GM12878 (cell line): ENCODE data around the gene CCDC12. TPM values are rescaled to one million over a fixed set of nuclear protein-coding genes. Genes with fewer than 3 reads are reported as not detected.

Source experiments
- EP300 ChIP-seq, 2 experiments: fragments of 150-350 bp in 1 of 2; IDR thresholded peaks; 2 replicates each; pipeline ENCODE4 v1.6.1; 2011 to 2012; ENCODE audit warnings: low read depth in 2 of 2, low read length in 2 of 2, borderline replicate concordance in 1 of 2, improper control_type of control experiment in 1 of 2, inconsistent platforms in 1 of 2; ENCODE audit not compliant: control insufficient read depth in 1 of 2
- FOS ChIP-seq: IDR thresholded peaks from 3 replicates; pipeline ENCODE4 v1.6.1; 2011; ENCODE audit warnings: borderline replicate concordance; ENCODE audit not compliant: insufficient read length; ENCODE audit errors: extremely low read depth
- HSF1 ChIP-seq: fragments of 150-350 bp; IDR thresholded peaks from 2 replicates; pipeline ENCODE4 v1.6.1; 2014; ENCODE audit warnings: mild to moderate bottlenecking, low read depth, low read length
- IRF3 ChIP-seq: fragments of 450-650 bp; IDR thresholded peaks from 2 replicates; pipeline ENCODE4 v1.6.1; 2014; ENCODE audit warnings: mild to moderate bottlenecking
- LARP7 ChIP-seq: fragments of 450-650 bp; IDR thresholded peaks from 2 replicates; pipeline ENCODE4 v1.6.1; 2017; ENCODE audit warnings: mild to moderate bottlenecking
- MAX ChIP-seq: IDR thresholded peaks from 2 replicates; pipeline ENCODE4 v1.6.1; 2012; ENCODE audit warnings: low read depth, low read length, improper control_type of control experiment
- MTA2 ChIP-seq: fragments of 450-650 bp; IDR thresholded peaks from 2 replicates; pipeline ENCODE4 v1.6.1; 2016; ENCODE audit warnings: low read depth, mild to moderate bottlenecking, moderate library complexity
- SP1 ChIP-seq: IDR thresholded peaks from one replicate; pipeline ENCODE4 v1.6.1; 2011; ENCODE audit warnings: low read depth, low read length
- STAT3 ChIP-seq: IDR thresholded peaks from 2 replicates; pipeline ENCODE4 v1.6.1; 2011; ENCODE audit warnings: low read depth, low read length, improper control_type of control experiment
- USF2 ChIP-seq: IDR thresholded peaks from 2 replicates; pipeline ENCODE4 v1.6.1; 2011; ENCODE audit warnings: low read depth, low read length, improper control_type of control experiment, borderline replicate concordance
- ZNF24 ChIP-seq: fragments of 450-650 bp; IDR thresholded peaks from 2 replicates; pipeline ENCODE4 v1.6.1; 2017; ENCODE audit warnings: antibody characterized with exemption, mild to moderate bottlenecking
- polyA plus RNA-seq, 11 experiments: library from polyadenylated mRNA; depleted of rRNA in 4 of 11; unstranded in 6 of 11; stranded (reverse) in 5 of 11; fragments of >200 nt; fragmentation: Nextera tagmentation in 4 of 11; fragmentation: Illumina TruSeq in 1 of 11; extraction: Ambion mirVana in 4 of 11; extraction: Trizol in 1 of 11; gene quantifications; 1 replicate in 1 of 11; 2 replicates in 10 of 11; pipeline versions ENCODE4 v1.2.1 to v1.2.3, GENCODE V29; 2011 to 2016; ENCODE audit warnings: inconsistent platforms in 2 of 11, missing spikeins in 2 of 11, low read depth in 1 of 11
- total RNA-seq, 4 experiments: library from RNA; depleted of rRNA in 3 of 4; stranded (reverse); fragments of >200 nt in 3 of 4; fragmentation: Illumina TruSeq in 1 of 4; extraction: Trizol in 1 of 4; gene quantifications; 2 replicates each; pipeline versions ENCODE4 v1.2.1 to v1.2.3, GENCODE V29; 2013 to 2021

The CCDC12 gene
- total and polyA plus RNA-seq, 10 of the 15 experiments (the other 5 are each of a cell fraction or from before 2014, with no cell fraction given): 9.2 to 91.4 (median 61.3) TPM

- TF ChIP-seq HSF1: no peak
- no peak for TF ChIP-seq USF2
- no peak for TF ChIP-seq ZNF24
- TF ChIP-seq EP300 (IDR thresholded peaks at IDR 0.05; ENCODE audit: borderline replicate concordance in 1 of 2, control insufficient read depth in 1 of 2, low read depth in 2 of 2, low read length in 2 of 2): no peak
- no peak for TF ChIP-seq MAX
- TF ChIP-seq STAT3: no peak
- TF ChIP-seq IRF3: no peak
- no peak for TF ChIP-seq FOS
- no peak for TF ChIP-seq MTA2
- no peak for TF ChIP-seq LARP7
- no peak for TF ChIP-seq SP1
- TF ChIP-seq, all 136 proteins: peak for 0
Observed at GRCh38 chr3:46988616-46989015, 12.1 kb upstream of the CCDC12 start (continued).
